ENCODE measurements around the gene FADS3. TPM values are rescaled to one million over a fixed set of nuclear protein-coding genes. Genes with fewer than 3 reads are reported as not detected.

FADS3 gene
- total and polyA plus RNA-seq, 2 of the 4 experiments (the other 2 are of a cell fraction): 54.5 to 110 TPM

DNA sequence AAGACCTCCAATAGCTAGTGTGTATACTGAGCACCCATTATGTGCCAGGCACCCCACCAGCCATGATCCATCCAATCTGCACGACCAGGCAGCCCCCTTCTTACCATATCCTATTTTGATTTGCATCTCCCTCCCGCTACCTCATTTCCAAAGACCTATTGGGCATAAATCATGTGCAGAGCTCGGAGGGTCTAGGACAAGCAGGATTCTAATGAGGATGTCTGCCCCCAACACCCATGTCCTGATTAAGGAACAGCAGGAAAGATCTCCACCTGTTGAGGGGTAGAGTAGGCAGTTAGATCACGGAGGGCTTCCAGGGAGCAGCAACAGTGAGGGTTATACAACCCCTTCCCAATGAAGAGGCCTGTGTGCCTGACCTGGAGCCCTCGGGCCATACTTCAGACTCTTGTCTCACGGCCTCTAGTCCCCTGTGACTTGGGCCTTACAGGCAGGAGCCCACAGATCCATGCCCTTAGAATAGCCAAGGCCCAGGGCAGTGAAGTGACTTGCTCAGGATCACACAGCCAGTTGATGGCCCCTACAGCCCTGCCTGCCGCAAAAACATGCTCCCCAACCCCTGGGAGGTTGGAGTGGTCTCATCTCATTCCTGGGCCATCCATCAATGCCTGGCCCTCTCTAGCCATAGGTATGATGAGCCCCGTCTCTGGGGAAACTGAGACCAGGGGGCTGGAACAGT lies 22.5 kb upstream of the FADS3 start:
- no peak overlapping the region for H2BK120ac ChIP-seq (ENCODE audit: low read depth, low read length)
- peaks cover 3% of the 10 kb centered on the region; the same call in 1 of the 2 replicates for H4K20me1 ChIP-seq (ENCODE audit: insufficient read depth, low read length)
- H2BK20ac ChIP-seq (ENCODE audit: low read depth, low read length): no peak overlapping the region
- H4K5ac ChIP-seq (ENCODE audit: low read depth, low read length): no peak overlapping the region
- ChIA-PET CTCF (interaction anchor here (0.5 kb wide), 1 partner anchor 41 kb away, joined by 3 read pairs; no protein-coding TSS in a partner anchor), POLR2A (ENCODE audit: unreplicated experiment) (no interaction called here)
- DNase-seq (no peak), ATAC-seq (ENCODE audit: low read depth) (no peak)
- no peak overlapping the region for H2AFZ ChIP-seq (replicated peaks; ENCODE audit: low read length, poor library complexity)
- H3K9me3 ChIP-seq (ENCODE audit: control insufficient read depth, insufficient read depth, low read length): no peaks in the 10 kb centered on the region
- H3K4me2 ChIP-seq (ENCODE audit: low read depth, low read length): no peak overlapping the region
- dilution Hi-C loops (cut with HindIII; ENCODE audit: low sequenced_read_pairs, unreplicated experiment) (no loop called here), intact Hi-C loops (cut with micrococcal nuclease) (no loop called here), in situ Hi-C loops (cut with MboI; ENCODE audit: low sequenced_read_pairs) (no loop called here)
- no peak overlapping the region for H2BK15ac ChIP-seq (ENCODE audit: low read depth, low read length)
- H3K4ac ChIP-seq (ENCODE audit: low read depth, low read length): no peak overlapping the region
- H3K9me1 ChIP-seq (ENCODE audit: insufficient read depth, low read length): 0 out of 2 replicates have a peak, but pooled peaks cover 4% of the 10 kb centered on the region
- H3K23ac ChIP-seq (ENCODE audit: low read depth, low read length): no peak overlapping the region
- H3K56ac ChIP-seq (ENCODE audit: extremely low read depth, insufficient read depth, low read length): no peak overlapping the region
- H3K18ac ChIP-seq (ENCODE audit: low read depth, low read length): no peak overlapping the region
- no peak overlapping the region for H4K91ac ChIP-seq (ENCODE audit: insufficient read depth, low read depth, low read length)
- WGBS, 2 experiments (ENCODE audit: extremely low coverage in 2 of 2, insufficient read length in 1 of 2): 61% methylated on average over 2 of the region's 8 CpGs; no CpG with 5 or more reads in 1 of the 2 experiments
- H2AK9ac ChIP-seq (replicated peaks; ENCODE audit: low read depth, low read length, poor library complexity): no peak overlapping the region
- no TSS peak for BruUV-seq (replicated peaks)
- no peak overlapping the region for H2AK5ac ChIP-seq (ENCODE audit: low read depth, low read length)
- no peak overlapping the region for H3K4me3 ChIP-seq (ENCODE audit: insufficient read depth, low read depth, low read length)
- TF ChIP-seq MAZ (IDR thresholded peaks at IDR 0.05; ENCODE audit: borderline replicate concordance, low read depth, low read length) (no peak), CHD1 (IDR thresholded peaks at IDR 0.05; ENCODE audit: low read depth, low read length) (no peak), RFX5 (IDR thresholded peaks at IDR 0.05; ENCODE audit: low read depth, low read length) (no peak)
- no peak overlapping the region for H2BK5ac ChIP-seq (ENCODE audit: low read depth, low read length, poor library complexity, severe bottlenecking)
- H3K79me1 ChIP-seq (ENCODE audit: low read depth in 1 of 2, low read length in 2 of 2): 0 out of 4 replicates have a peak, but pooled peaks cover 0 to 3% of the 10 kb centered on the region in 2 experiments
- H3K4me1 ChIP-seq (ENCODE audit: control insufficient read depth, insufficient read depth, low read length): no peaks in the 10 kb centered on the region; the same call in 1 of the 2 replicates
- no peak overlapping the region for H3K9ac ChIP-seq (ENCODE audit: low read depth, low read length)
- H3K36me3 ChIP-seq (ENCODE audit: control insufficient read depth, insufficient read depth, low read length): no peaks in the 10 kb centered on the region
- peaks cover 14% of the 10 kb centered on the region for H3K27me3 ChIP-seq (ENCODE audit: control insufficient read depth, insufficient read depth, low read length)
- no peak overlapping the region for H3K27ac ChIP-seq (ENCODE audit: insufficient read depth, low read length)
- H3K14ac ChIP-seq (replicated peaks; ENCODE audit: low read depth, low read length): no peak overlapping the region
- H4K8ac ChIP-seq (ENCODE audit: low read depth in 2 of 2, low read length in 2 of 2): no peak overlapping the region
